ENCODE measurements around the gene MBLAC1.

MBLAC1 gene

GRCh38 chr7:100171087-100171681 is 44.4 kb downstream of the MBLAC1 start:
- no peak for DNase-seq (ENCODE audit: low read depth, low spot score)

- DNase-seq (ENCODE audit: low read depth, low spot score), result no peak
These were observed 45.1 kb downstream of the MBLAC1 start for GRCh38 chr7:100171840-100172239.

- DNase-seq (ENCODE audit: low read depth, low spot score), result no peak
These were observed 47.2 kb downstream of the MBLAC1 start for GRCh38 chr7:100173806-100174495.

DNA sequence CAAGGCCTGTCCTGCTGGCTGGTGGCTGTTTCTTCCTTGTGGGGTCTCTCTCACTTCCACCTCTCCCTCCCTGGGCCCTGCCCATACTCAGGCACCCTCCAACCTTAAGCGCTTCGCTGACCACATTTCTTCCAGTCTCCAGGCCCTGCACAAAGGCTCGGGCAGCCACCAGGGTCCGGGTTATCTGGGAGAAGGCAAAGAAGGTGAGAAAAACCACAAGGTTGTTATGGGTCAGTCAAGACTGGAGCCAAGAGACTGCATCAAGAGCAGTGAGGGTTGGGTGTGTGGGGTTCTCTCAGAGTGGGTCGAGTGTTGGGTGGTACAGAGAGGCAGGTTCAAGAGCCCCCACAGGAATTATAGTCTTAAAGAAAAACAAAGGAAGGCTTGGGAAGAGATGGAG is 47.8 kb downstream of the MBLAC1 start:
- no peak for DNase-seq (ENCODE audit: low read depth, low spot score)

DNA sequence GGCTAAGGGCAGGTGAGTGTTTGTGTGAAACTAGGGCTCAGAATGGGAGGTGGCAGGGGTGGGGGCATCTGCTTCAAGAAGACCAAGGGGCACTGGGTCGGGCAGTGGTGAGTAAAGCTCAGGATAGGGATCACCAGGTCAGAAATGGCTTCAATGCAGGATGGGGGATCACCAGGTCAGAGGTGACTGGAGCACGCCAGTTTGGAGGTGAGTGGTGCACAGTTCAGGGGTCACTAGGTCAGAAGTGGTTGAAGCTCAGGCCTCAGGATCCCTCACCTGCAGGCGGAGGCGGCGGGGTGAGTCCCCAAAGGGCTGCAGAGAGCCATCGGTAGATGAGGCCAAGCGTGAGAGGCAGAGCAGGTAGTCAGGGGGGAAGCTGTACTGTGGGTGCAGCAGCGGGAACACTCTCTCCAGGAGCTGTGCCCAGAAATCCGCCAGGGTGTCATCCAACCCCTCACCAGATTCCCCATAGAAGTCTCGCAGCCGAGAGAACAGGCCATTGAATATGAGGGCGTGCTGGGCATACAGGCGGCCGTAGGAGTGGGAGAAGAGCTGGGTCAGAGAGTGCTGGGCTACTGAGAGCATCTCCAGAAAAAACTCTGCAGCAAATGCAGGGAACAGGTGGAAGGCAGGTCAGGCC is 48.6 kb downstream of the MBLAC1 start:
- no peak for DNase-seq (ENCODE audit: low read depth, low spot score)

DNA sequence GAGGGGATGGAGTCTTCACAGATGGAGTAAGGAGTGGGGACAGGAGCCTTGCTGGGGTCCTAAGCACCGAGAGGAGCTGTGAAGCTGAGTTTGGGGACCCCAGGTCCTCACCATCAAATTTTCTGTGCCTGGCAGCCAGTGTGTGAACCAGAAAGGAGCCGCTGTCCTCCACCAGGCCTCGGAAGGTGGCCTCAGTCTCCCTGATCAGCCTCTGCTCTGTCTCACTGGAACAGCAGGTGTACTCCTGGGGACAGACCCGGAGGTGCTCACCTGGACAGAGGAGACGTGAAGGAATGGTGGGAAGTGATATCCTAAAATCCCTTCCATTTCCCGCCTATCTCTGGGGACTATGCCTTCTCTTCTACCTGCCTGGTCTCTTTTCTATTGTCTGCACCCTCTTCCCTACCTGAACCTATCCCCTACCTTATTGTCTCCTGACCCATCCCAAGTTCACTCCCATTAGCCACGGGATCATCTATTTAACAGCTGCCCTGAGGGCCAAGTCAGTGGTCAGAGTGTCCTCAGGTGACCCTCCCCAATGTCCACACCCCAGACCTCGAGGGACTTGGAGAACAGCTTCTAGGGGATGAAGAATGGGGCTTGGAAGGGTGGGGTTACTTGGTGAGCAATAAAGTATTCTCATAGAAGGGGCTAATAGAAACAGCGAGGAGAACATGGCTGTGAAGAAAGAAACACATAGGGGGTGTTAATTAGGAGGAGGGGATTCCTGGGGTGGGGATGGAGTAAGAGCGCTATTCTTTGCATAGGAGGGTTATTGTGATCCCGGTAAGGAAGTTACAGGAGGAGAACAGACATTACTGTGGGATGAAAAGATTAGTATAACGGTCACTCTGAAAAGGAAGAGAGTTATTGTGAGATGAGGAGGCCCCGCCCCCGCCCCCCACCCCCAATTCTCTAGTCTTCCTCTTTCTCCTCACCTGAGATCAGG is 49.6 kb downstream of the MBLAC1 start:
- no peak for DNase-seq (ENCODE audit: low read depth, low spot score)

DNA sequence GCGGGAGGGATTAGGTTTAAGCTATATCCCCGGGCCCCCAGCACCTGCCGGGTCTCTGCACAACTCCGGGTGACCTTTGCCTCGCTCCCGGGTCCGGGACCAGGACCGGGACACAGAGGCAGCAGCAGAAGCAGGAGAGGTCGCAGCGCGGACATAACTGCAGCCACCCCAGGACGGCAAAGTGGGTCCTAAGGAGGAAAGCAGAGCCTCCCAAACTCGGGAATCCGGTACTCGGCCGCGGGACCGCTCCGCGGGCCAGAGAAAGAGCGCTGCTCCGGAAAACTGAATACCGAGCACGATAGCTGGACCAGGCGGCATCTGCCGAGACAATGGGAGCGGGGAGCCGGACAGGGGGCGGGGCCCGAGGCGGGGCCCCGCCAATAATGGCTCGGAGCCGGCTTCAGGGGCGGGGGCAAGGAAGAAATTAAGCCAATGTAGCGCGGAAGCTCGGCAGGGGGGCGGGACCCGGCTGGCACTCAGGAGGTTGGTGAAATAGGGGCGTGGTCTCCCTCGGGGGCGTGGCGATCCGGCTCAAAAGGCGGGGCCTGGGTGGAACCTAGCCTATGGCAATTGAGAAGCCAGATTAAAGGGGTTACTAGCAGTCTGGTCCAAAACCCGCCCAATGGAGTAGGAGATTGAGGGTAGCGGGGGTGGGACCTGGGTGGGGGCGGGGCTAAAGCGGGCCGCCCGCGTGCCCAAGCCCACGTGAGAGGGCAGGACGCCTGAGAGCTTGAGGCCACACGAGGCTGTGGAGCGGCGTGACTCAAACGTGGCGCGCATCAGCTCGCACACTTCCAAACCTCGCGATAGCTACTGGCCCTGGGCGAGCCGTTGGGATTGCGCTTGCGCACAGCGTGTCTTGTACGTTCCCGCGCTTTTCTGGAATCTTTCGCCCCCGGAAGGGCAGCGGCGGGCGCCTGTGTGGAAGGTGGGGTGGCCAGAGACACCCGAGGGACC is 50.6 kb downstream of the MBLAC1 start, which contains the start of the genes GPC2 and STAG3:
TSS of gene GPC2 (minus strand) at position 337 of the 957 bp plus-strand sequence. CDS start at position 155, 182 bp downstream.
TSS of gene STAG3 (plus strand) at position 874 of the 957 bp plus-strand sequence. CDS start 2,639 bp downstream, outside the sequence.
- DNase-seq (ENCODE audit: low read depth, low spot score), result peak; percentile 90

All from activated CD4-positive, CD25-positive, alpha-beta regulatory T cell treated with anti-CD3 and anti-CD28 coated beads, Interleukin-2, amount 50 U/mL, for 16 hours (primary cell).